ENCODE measurements around the gene KNDC1.

DNA sequence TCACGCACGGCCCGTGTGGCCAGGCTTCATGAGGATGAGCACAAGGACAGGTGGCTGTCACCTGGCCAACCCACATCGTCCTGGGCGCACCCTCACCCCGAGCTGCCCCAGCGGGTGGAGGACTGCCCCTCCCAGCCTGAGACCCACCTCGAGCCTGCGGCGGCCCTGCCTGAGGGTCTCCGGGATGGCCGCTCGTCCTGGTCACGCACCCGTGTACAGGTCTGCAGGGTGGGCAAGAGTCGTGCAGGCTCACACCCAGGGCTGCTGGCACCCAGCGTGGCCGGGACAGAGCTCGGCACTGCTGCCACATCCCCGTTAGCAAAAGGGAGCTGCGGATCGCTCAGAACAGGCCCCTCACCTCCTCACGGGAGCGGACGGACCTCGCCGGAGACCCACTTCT lies 55.6 kb downstream of the KNDC1 start:
- no peak for TF ChIP-seq EZH2 (IDR thresholded peaks at IDR 0.05; ENCODE audit: borderline replicate concordance, insufficient read depth, low read depth, low read length, poor library complexity, severe bottlenecking)
- TF ChIP-seq, protein P1, sequence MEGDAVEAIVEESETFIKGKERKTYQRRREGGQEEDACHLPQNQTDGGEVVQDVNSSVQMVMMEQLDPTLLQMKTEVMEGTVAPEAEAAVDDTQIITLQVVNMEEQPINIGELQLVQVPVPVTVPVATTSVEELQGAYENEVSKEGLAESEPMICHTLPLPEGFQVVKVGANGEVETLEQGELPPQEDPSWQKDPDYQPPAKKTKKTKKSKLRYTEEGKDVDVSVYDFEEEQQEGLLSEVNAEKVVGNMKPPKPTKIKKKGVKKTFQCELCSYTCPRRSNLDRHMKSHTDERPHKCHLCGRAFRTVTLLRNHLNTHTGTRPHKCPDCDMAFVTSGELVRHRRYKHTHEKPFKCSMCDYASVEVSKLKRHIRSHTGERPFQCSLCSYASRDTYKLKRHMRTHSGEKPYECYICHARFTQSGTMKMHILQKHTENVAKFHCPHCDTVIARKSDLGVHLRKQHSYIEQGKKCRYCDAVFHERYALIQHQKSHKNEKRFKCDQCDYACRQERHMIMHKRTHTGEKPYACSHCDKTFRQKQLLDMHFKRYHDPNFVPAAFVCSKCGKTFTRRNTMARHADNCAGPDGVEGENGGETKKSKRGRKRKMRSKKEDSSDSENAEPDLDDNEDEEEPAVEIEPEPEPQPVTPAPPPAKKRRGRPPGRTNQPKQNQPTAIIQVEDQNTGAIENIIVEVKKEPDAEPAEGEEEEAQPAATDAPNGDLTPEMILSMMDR (IDR thresholded peaks at IDR 0.05), result no peak
